GM18526 (cell line): Measurements from ENCODE around the gene FAIM2.
A peak's percentile ranks its signal among the peaks of the same experiment; 100 is the strongest.

Source experiments
- POLR2A ChIP-seq: IDR thresholded peaks from 3 replicates; pipeline ENCODE4 v1.6.1; 2011; ENCODE audit not compliant: insufficient read length; ENCODE audit errors: extremely low read depth

FAIM2 gene

GRCh38 chr12:49842519-49843352 is 61.0 kb downstream of the FAIM2 start, which contains the start of gene BCDIN3D:
BCDIN3D (minus strand) TSS chr12:49843106; CDS start chr12:49843087, 19 bp downstream.
- peak; percentile 89 for TF ChIP-seq POLR2A

GRCh38 chr12:49838973-49839633 is 64.6 kb downstream of the FAIM2 start:
- TF ChIP-seq POLR2A = no peak

GRCh38 chr12:49832836-49833421 is 70.8 kb downstream of the FAIM2 start:
- TF ChIP-seq POLR2A = no peak

- no peak for TF ChIP-seq POLR2A
Measured at GRCh38 chr12:49831717-49832116, 72.0 kb downstream of the FAIM2 start.

GRCh38 chr12:49828133-49829091 is 75.3 kb downstream of the FAIM2 start, which contains the start of gene NCKAP5L:
NCKAP5L (minus strand) TSS chr12:49828413; CDS start chr12:49804044, 24,369 bp downstream.
- peak; percentile 59 for TF ChIP-seq POLR2A

- TF ChIP-seq POLR2A = no peak
Measured at GRCh38 chr12:49827401-49828099, 76.2 kb downstream of the FAIM2 start.

GRCh38 chr12:49827051-49827400 is 76.7 kb downstream of the FAIM2 start:
- TF ChIP-seq POLR2A = no peak

- TF ChIP-seq POLR2A = no peak
Measured at GRCh38 chr12:49825971-49826421, 77.7 kb downstream of the FAIM2 start.

- no peak for TF ChIP-seq POLR2A
Measured at GRCh38 chr12:49825360-49825970, 78.2 kb downstream of the FAIM2 start.

- no peak for TF ChIP-seq POLR2A
Measured at GRCh38 chr12:49824895-49825294, 78.8 kb downstream of the FAIM2 start.

- TF ChIP-seq POLR2A = no peak
Measured at GRCh38 chr12:49824416-49824815, 79.3 kb downstream of the FAIM2 start.

- no peak for TF ChIP-seq POLR2A
Measured at GRCh38 chr12:49823951-49824350, 79.7 kb downstream of the FAIM2 start.

- no peak for TF ChIP-seq POLR2A
Measured at GRCh38 chr12:49823350-49823749, 80.3 kb downstream of the FAIM2 start.
